HG03039 (cell line): ENCODE results near the gene NDUFA7.
"Not testable (repeated sequence)": the region's sequence is repeated elsewhere in the genome, so short reads cannot be mapped to it uniquely, and the experiment has no call there.

Experiments used
- ATAC-seq: cut with Tn5 transposase; IDR thresholded peaks from one replicate; pipeline ENCODE4 v1.9.1; 2021; ENCODE audit warnings: mild to moderate bottlenecking, moderate library complexity; ENCODE audit not compliant: unreplicated experiment

Gene NDUFA7

DNA sequence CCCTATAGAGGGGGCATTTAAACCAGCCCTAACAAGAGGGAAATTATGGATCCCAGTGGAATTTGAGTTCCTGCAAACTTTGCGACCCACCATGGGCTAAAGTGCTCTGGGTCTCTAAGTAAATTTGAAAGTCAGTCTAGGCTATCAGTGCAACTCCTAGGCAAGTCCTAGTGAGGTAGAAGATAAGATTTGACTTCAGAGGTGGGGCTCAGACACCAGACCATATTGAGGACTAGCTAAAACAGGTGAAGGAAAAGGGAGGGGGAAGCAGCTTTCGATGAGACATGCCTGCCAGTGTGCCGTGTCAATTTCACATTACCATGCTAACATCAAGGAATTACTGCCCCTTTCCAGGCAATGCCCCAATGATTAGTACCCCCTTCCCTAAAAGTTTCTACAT lies 51.5 kb downstream of the NDUFA7 start:
- no peak for ATAC-seq

DNA sequence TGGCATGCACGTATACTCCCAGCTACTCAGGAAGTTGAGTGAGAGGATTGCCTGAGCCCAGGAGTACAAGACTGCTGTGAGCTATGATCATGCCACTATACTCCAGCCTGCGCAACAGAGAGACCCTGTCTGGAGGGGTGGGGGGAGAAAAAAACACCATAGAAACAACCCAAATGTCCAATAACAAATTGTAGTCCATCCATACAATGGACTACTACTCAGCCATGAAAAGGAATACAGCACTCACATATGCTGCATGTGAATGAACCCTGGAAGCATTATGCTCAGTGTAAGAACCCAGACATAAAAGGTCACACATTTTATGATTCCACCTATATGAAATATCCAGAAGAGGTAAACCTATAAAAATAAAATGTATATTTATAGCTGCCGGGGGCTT lies 55.3 kb downstream of the NDUFA7 start:
- no peak for ATAC-seq

DNA sequence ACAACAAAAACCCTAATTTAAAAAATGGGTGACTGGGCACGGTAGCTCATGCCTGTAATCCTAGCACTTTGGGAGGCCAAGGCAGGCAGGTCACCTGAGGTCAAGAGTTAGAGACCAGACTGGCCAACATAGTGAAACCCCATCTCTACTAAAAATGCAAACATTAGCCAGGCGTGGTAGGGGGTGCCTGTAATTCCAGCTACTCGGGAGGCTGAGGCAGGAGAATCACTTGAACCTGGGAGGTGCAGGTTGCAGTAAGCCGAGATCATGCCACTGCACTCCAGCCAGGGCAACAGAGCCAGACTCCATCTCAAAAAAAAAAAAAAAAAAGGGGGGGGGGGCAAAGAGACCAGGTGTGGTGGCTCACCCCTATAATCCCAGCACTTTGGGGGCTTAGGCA lies 56.9 kb downstream of the NDUFA7 start:
- not testable (repeated sequence) for ATAC-seq

- no peak for ATAC-seq
These were observed 58.7 kb downstream of the NDUFA7 start for GRCh38 chr19:8262431-8262830.

DNA sequence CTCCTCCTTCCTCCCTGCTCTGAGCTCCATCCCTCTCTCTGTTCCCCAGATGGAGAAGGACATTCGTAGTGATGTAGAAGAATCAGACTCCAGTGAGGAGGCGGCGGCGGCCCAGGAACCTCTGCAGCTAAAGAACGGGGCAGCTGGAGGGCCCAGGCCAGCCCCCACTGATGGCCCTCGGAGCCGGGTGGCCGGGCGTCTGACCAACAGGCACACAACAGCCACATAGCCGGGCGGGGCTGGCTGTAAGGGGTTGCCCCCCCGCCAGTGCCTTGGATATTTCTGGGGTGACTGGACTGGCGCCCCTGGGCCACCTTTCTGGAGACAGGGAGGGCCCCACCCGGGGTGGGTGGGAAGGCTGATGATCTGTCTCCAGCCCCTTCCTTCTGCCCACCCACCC lies 59.3 kb downstream of the NDUFA7 start:
- no peak for ATAC-seq

DNA sequence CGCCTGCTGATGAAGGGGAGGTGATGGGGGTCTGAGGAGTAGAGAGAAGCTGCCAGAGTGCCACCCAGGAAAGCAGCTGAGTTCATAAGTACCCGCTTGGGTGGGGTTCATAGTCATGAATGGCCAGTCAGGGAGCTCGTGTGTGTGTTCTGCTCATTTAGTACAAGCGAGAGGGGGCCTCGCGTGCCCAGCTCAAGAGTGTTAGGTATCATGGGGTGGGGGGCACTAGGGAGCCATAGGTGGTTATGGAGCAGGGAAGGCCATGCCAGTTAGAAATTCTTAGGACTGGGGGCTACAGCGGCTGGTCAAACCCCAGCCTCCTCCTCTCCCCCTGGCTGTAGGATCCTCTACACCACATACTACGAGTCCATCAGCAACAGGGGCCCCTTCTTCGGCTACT lies 59.8 kb downstream of the NDUFA7 start:
- no peak for ATAC-seq
